Pancreas (tissue), 10 donors: ENCODE data around the gene GALNT8. TPM values are rescaled to one million over a fixed set of nuclear protein-coding genes. Genes with fewer than 3 reads are reported as not detected.
"Not testable (repeated sequence)": the region's sequence is repeated elsewhere in the genome, so short reads cannot be mapped to it uniquely, and the experiment has no call there.

ENCODE experiments used
- ATAC-seq, 4 donors: fragments of 200-7000 bp; cut with Tn5 transposase; one replicate each; pipeline versions ENCODE4 v1.8.0 to v1.9.1; 2020; ENCODE audit warnings: mild to moderate bottlenecking in 4 of 4, moderate library complexity in 4 of 4
- DNase-seq, 6 donors: peaks; one replicate each; pipeline ENCODE4 v3.0.0-alpha.2; 2020
- FAIRE-seq: peaks from 2 replicates; lab custom pipeline; 2012; peaks lifted over from hg19 to GRCh38; lab: Jason Lieb, UNC
- H3K27ac ChIP-seq, 4 donors: fragments of 200-600 bp; sonication (generic); 1 replicate in 3 of 4; 2 replicates in 1 of 4; pipeline versions ENCODE4 v1.5.0 to v1.8.0; 2020
- H3K27me3 ChIP-seq, 4 donors: fragments of 200-600 bp; one replicate each; pipeline ENCODE4 v1.8.0; 2021
- H3K36me3 ChIP-seq, 3 donors: fragments of 200-600 bp; sonication (generic) in 1 of 3; one replicate each; pipeline versions ENCODE4 v1.5.0 to v1.8.0; 2020 to 2021
- H3K4me1 ChIP-seq, 3 donors: fragments of 200-600 bp; one replicate each; pipeline ENCODE4 v1.8.0; 2021
- H3K4me3 ChIP-seq, 4 donors: fragments of 200-600 bp; sonication (generic) in 2 of 4; one replicate each; pipeline versions ENCODE4 v1.5.0 to v1.8.0; 2020 to 2021
- H3K9me3 ChIP-seq, 4 donors: fragments of 200-600 bp; one replicate each; pipeline ENCODE4 v1.8.0; 2021
- CTCF ChIP-seq, 4 donors: fragments of 200-600 bp; sonication (generic) in 3 of 4; IDR thresholded peaks; one replicate each; pipeline versions ENCODE4 v1.5.0 to v1.8.0; 2021; ENCODE audit warnings: antibody characterized with exemption in 4 of 4
- WGBS, 2 donors: extraction: QIAGEN DNeasy Blood & Tissue Kit; methylation state at CpG; one replicate each; pipeline ENCODE4 v1.1.7; 2013; 5-methylcytosine and 5-hydroxymethylcytosine counted together
- intact Hi-C, 3 donors: fragments of 100-400 bp; cut with DNase I; formaldehyde crosslinking; loops; one replicate each; pipeline versions ENCODE4 v1.11.1 to v1.14.2; 2022
- polyA plus RNA-seq, 2 donors: library from polyadenylated mRNA; stranded (reverse); fragments of 200-250 nt; gene quantifications; one replicate each; pipeline ENCODE4 v1.2.3, GENCODE V29; 2013
- total RNA-seq, 6 donors: library from RNA; stranded (reverse); fragmentation: NEBNext Ultra II Directional in 4 of 6; extraction: Animal tissue kit (Norgen Biotek cat#: 25700) in 4 of 6; gene quantifications; one replicate each; pipeline versions ENCODE4 v1.2.1 to v1.2.4, GENCODE V29; 2021 to 2023
- donor health status: healthy with polysubstance abuse.
- donor health status: DM: no; HTN: no; CAD: no; lungs with moderate emphysema.
- donor health status: DM: no; HTN: no; CAD: no.
- donor health status: control.
- donor health status: control.
- donor health status: Bipolar disorder and iron deficiency.
- donor health status: DM: yes; HTN: yes; CAD: no.
- donor health status: DM: no; HTN: no; CAD: no.
- donor health status: DM: no; HTN: no; CAD: no.
- donor health status: DM: yes; HTN: yes; CAD: no.

Gene GALNT8
- total and polyA plus RNA-seq, 8 donors: 0.28 to 5.7 (median 0.64) TPM

GRCh38 chr12:4707306-4707705, 12.9 kb upstream of the GALNT8 start:
- FAIRE-seq: no peak
- Histone ChIP-seq H3K27me3 (no peaks in the 10 kb centered on the region), H3K4me3 (no peak overlapping the region), H3K9me3 (no peaks in the 10 kb centered on the region), H3K27ac (no peak overlapping the region), H3K36me3 (no peaks in the 10 kb centered on the region), H3K4me1 (no peaks in the 10 kb centered on the region)
- intact Hi-C loops: no loop called here
- DNase-seq: no peak
- no peak for ATAC-seq
- WGBS, 2 donors: 19 to 27% methylated on average over 2 of the region's 2 CpGs
- TF ChIP-seq CTCF (IDR thresholded peaks at IDR 0.05): no peak

- ATAC-seq (no peak), FAIRE-seq (no peak), DNase-seq (no peak)
- Histone ChIP-seq H3K4me3 (no peak overlapping the region), H3K36me3 (no peaks in the 10 kb centered on the region), H3K27ac (no peak overlapping the region), H3K27me3 (no peaks in the 10 kb centered on the region), H3K9me3 (no peaks in the 10 kb centered on the region), H3K4me1 (no peaks in the 10 kb centered on the region)
- WGBS, 2 donors: 80 to 85% methylated on average over 1 of the region's 1 CpG
- intact Hi-C loops: no loop called here
- TF ChIP-seq CTCF (IDR thresholded peaks at IDR 0.05): no peak
These were observed 10.1 kb upstream of the GALNT8 start for GRCh38 chr12:4710113-4710512.

- Histone ChIP-seq H3K27me3 (no peaks in the 10 kb centered on the region), H3K36me3 (no peaks in the 10 kb centered on the region), H3K4me3 (no peak overlapping the region), H3K9me3 (no peaks in the 10 kb centered on the region), H3K4me1 (no peaks in the 10 kb centered on the region), H3K27ac (no peak overlapping the region)
- intact Hi-C loops: no loop called here
- WGBS, 2 donors: 50 to 67% methylated on average over 6 of the region's 6 CpGs
- DNase-seq (no peak), FAIRE-seq (no peak), ATAC-seq (no peak)
- no peak for TF ChIP-seq CTCF (IDR thresholded peaks at IDR 0.05)
These were observed 5.3 kb upstream of the GALNT8 start for GRCh38 chr12:4714879-4715278.

- no peaks in the 10 kb centered on the region for H3K9me3 ChIP-seq
- intact Hi-C loops: no loop called here
- ATAC-seq (no peak), DNase-seq (no peak), FAIRE-seq (no peak)
- no peak overlapping the region for H3K4me3 ChIP-seq
- no peaks in the 10 kb centered on the region for H3K36me3 ChIP-seq
- WGBS, 2 donors: 86 to 90% methylated on average over 1 of the region's 1 CpG
- no peak for TF ChIP-seq CTCF (IDR thresholded peaks at IDR 0.05)
- H3K27ac ChIP-seq: no peak overlapping the region
- no peaks in the 10 kb centered on the region for H3K4me1 ChIP-seq
- no peaks in the 10 kb centered on the region for H3K27me3 ChIP-seq
These were observed 2.4 kb upstream of the GALNT8 start for GRCh38 chr12:4717806-4718205.

- DNase-seq (no peak), FAIRE-seq (no peak), ATAC-seq (no peak)
- intact Hi-C loops: no loop called here
- Histone ChIP-seq H3K27ac (no peak overlapping the region), H3K4me1 (no peaks in the 10 kb centered on the region), H3K27me3 (no peaks in the 10 kb centered on the region), H3K9me3 (no peaks in the 10 kb centered on the region), H3K4me3 (no peak overlapping the region), H3K36me3 (no peaks in the 10 kb centered on the region)
- WGBS, 2 donors: 36 to 45% methylated on average over 4 of the region's 4 CpGs
- TF ChIP-seq CTCF (IDR thresholded peaks at IDR 0.05): no peak
These were observed 416 bp downstream of the GALNT8 start for GRCh38 chr12:4720637-4720995.

- H3K36me3 ChIP-seq, H3K9me3 ChIP-seq, ATAC-seq, H3K27me3 ChIP-seq, DNase-seq, H3K27ac ChIP-seq, intact Hi-C loops, H3K4me3 ChIP-seq, FAIRE-seq, H3K4me1 ChIP-seq: not testable (repeated sequence)
- 39 to 43% methylated on average over 9 to 11 of the region's 11 CpGs for WGBS, 2 donors
These were observed 1.4 kb downstream of the GALNT8 start for GRCh38 chr12:4721587-4721986.
